ENCODE results near the gene UBE2N. TPM values are rescaled to one million over a fixed set of nuclear protein-coding genes. Genes with fewer than 3 reads are reported as not detected.

Gene UBE2N
- total and polyA plus RNA-seq, 2 of the 8 experiments (the other 6 are each of a cell fraction or from before 2014, with no cell fraction given) = 108 to 225 TPM

GRCh38 chr12:93429448-93429847 lies 12.3 kb downstream of the UBE2N start (continued):
- TF ChIP-seq CHD7 (IDR thresholded peaks at IDR 0.05; ENCODE audit: insufficient replicate concordance, low read length) = no peak
- TF ChIP-seq TEAD4 (IDR thresholded peaks at IDR 0.05; ENCODE audit: low read depth, low read length) = no peak
